LNCaP clone FGC (cell line): ENCODE data around the gene SYT7.

Source experiments
- DNase-seq: peaks from one replicate; pipeline ENCODE4 v3.0.0-alpha.2; 2011; ENCODE audit warnings: low read depth
- H3K4me3 ChIP-seq: 2 replicates; pipeline ENCODE4 v1.5.1; 2011; ENCODE audit warnings: mild to moderate bottlenecking, low read depth, low read length, control low read depth
- TF ChIP-seq, protein P1 (sequence below): IDR thresholded peaks from 2 replicates; pipeline ENCODE4 v1.5.1; 2012; ENCODE audit warnings: mild to moderate bottlenecking; ENCODE audit not compliant: control insufficient read depth, insufficient read depth; ENCODE audit errors: extremely low read depth

SYT7 gene

DNA sequence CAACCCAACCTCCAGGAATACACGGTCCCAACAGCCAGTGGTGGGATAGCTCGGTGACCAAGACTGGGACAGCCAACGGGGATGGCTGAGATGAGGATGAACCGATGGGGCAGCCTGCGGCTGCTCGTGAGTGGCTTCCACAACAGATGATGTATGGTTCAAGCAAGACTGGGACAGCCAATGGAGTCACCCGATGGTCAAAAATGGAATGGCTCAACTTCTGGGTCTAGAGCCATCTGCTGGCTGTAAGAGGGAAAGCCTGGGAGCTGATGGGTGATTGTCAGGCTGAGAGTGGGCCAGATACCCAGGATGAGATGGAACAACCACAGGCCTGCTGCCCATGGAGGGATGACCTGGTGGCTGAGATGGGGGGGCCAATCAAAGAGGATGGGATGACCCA lies 35.5 kb downstream of the SYT7 start:
- H3K4me3 ChIP-seq = no peak overlapping the region
- DNase-seq = no peak
- TF ChIP-seq, protein P1, sequence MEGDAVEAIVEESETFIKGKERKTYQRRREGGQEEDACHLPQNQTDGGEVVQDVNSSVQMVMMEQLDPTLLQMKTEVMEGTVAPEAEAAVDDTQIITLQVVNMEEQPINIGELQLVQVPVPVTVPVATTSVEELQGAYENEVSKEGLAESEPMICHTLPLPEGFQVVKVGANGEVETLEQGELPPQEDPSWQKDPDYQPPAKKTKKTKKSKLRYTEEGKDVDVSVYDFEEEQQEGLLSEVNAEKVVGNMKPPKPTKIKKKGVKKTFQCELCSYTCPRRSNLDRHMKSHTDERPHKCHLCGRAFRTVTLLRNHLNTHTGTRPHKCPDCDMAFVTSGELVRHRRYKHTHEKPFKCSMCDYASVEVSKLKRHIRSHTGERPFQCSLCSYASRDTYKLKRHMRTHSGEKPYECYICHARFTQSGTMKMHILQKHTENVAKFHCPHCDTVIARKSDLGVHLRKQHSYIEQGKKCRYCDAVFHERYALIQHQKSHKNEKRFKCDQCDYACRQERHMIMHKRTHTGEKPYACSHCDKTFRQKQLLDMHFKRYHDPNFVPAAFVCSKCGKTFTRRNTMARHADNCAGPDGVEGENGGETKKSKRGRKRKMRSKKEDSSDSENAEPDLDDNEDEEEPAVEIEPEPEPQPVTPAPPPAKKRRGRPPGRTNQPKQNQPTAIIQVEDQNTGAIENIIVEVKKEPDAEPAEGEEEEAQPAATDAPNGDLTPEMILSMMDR = peak; percentile 34; the same call in 1 of the 2 replicates

DNA sequence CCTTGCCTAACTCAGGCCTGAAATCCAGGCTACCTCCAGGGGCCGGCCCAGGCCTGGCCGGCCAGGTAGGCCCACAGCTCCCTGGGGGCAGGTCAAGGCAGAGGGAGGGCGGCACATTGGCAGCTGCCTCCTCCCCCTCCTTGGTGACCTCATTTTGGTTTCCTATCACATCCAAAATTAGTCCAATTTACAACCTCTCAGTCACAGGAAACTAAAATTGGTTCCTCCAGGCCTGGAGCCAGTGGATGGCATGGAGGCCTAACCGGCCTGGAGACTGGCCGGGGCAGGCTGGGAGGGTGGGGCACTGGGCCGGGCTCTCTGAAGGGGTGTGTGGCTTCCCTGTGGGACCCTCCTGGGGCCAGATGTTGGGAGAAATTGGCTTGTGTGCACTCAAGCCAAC lies 36.4 kb downstream of the SYT7 start:
- TF ChIP-seq, protein P1 = no peak
- no peak for DNase-seq
- H3K4me3 ChIP-seq = no peak overlapping the region

DNA sequence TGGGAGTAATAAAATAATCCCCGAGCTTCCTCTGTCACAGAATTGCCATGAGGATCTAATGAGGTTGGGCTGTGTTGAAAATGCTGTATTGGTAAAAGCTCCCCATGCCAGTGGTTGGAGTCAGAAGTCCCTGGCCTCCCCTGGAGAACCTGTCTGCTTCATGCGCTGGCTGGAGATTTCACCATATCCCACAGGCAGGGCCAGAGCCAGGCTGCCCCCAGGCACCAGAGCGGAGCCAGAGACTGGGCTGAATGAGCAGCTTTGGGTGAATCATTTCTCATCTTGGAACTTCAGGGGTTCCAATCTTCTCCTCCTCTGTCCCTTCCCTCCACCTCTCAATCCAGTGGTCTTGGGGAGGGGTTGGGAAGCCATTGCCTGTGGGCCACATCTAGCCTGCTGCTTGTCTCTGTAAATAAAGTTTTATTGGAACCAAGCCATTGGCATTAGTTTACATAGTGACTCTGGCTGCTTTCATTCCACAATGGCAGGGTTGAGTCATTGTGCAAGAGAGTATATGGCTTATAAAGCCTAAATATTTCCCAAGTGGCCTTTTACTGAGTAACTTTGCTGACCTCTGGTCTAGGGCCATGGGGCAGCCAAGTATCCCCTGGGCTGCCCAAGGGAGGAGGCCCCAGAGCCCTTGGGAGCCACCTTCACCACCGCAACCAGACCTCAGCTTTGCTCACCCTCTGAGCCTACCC lies 37.1 kb downstream of the SYT7 start:
- no peak for DNase-seq
- H3K4me3 ChIP-seq = no peak overlapping the region
- TF ChIP-seq, protein P1 = no peak

DNA sequence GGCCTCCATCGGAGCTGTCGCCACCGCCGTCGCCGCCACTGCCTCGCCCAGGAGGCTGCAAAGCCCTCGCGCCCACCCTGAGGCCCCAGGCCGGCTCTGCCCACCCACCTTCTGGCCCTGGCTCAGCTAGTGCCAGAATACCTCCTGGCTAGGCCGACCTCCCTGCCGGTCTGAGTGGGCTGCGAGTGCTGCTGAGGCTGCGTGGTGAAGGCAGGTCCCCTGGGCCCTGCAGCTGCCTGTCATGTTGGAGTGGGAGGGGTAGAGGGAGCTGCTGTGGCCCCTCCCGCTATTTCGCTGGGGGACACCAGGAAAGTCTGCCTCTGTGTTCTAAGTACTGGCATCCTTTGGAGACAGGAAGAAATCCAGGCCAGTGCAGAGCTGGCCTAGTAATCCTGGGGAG lies 38.2 kb downstream of the SYT7 start:
- no peak overlapping the region for H3K4me3 ChIP-seq
- no peak for DNase-seq

DNA sequence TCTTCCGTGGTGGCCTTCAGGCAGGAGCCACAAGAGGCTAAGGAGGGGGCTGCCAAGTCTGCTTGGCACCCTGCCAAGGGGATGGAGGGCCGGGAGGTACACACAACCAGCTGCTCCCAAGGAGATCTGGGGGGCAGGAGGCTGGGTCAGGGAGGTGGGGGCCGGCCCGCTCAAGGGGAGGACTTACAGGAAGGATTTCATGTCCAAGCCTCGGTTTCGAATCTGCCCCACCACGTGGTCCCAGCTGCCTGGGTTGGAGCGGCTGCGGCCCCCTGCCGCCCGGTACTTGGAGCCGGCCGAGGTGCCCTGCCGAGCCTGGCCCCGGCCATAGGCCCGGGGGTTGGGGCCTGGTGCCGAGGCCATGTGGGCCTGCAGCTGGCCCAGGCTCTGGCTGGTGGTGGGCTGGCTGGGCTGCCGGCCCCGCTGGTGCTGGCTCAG lies 38.8 kb downstream of the SYT7 start:
- no peak overlapping the region for H3K4me3 ChIP-seq
- DNase-seq = no peak
- TF ChIP-seq, protein P1 = no peak

More for the DNA sequence above, 38.2 kb downstream of the SYT7 start:
- TF ChIP-seq, protein P1 = no peak

DNA sequence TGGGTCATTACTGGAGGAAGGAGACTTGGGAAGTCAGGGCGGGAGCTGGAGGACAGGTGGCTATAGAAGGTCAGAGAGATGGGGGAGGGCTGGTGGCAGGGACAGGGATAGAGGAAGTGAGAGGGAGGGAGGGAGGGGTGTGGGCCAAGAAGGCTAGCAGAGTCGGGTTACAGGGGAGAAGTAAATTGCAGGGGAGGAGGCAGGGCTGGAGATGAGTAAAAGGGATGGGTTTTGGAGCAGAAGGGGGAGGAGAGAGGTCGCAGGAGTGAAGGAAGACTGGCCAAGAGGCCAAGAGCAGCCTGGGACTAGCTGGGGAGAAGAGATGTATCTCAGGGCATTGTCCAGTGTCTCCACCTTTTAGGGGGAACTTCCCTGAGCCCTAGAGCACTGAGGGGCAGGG lies 39.3 kb downstream of the SYT7 start:
- H3K4me3 ChIP-seq = no peak overlapping the region
- DNase-seq = no peak
- TF ChIP-seq, protein P1 = no peak

DNA sequence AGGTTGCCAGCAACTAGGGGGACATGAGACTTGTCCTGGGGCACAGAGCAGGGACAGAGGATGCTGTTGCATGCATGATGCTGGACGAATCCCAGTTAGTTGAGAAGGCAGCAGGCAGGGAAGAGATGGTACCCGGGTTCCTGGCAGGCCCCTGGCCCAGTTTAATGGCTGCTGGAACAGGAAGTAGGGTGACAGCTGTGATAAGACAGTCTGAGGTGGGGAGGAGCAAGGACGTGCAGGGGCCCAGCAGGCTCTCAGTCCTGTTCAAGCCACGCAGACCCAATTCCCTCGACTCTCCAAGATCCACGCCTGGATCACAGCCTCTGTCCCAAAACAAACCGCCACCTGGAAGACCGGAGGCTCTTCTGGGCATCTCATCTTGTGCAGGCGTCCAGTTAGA lies 40.3 kb downstream of the SYT7 start:
- no peak for DNase-seq
- TF ChIP-seq, protein P1 = no peak
- no peak overlapping the region for H3K4me3 ChIP-seq
